ENCODE data around the gene CACNA1C. TPM values are rescaled to one million over a fixed set of nuclear protein-coding genes. Genes with fewer than 3 reads are reported as not detected.

The CACNA1C gene
- total RNA-seq, 1 experiment from 2014 or later: 1.1 TPM

DNA sequence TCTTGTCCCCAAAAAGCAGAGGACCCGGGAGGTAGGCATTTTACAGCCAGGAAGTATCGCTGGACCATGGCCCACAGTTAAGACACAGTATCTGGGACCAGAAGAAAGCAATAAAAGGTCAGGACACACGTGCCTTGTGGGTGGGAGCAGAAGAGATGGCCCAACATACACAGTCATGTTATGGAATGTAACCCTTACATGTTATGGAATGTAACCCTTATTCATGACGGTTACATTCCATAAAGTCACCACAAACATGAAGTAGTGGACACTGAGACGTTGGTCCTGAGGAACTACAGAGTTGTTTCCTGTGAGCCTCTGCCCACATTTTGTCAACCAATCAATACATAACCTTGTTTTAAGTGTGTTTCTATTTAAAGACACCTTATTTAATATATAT, 456.4 kb downstream of the CACNA1C start:
- H3K23me2 ChIP-seq (ENCODE audit: insufficient read length, low read depth, low read length, poor library complexity, severe bottlenecking): no peaks in the 10 kb centered on the region
- no peak overlapping the region for H4K8ac ChIP-seq (replicated peaks; ENCODE audit: insufficient read length, low read depth, low read length)
- Mint-ChIP-seq H3K27me3 (ENCODE audit: low read depth) (no peaks in the 10 kb centered on the region; the same call in none of the 2 replicates), H3K4me3 (no peak overlapping the region), H3K27ac (no peak overlapping the region), H3K4me1 (peaks cover 9 to 18% of the 10 kb centered on the region in 2 experiments), H3K9me3 (no peaks in the 10 kb centered on the region), H3K36me3 (ENCODE audit: insufficient read depth in 1 of 3, low read depth in 3 of 3) (no peaks in the 10 kb centered on the region)
- H3K9ac ChIP-seq (ENCODE audit: extremely low read depth, insufficient read length, low read length): no peak overlapping the region
- no peak overlapping the region for H3K4ac ChIP-seq (ENCODE audit: low read depth, low read length)
- H4K5ac ChIP-seq (ENCODE audit: insufficient read length, low read depth, low read length): no peak overlapping the region
- H2AK5ac ChIP-seq (ENCODE audit: insufficient read length, low read length): no peak overlapping the region
- H4K91ac ChIP-seq (ENCODE audit: insufficient read length, low read depth, low read length): no peak overlapping the region
- H3K27ac ChIP-seq (ENCODE audit: insufficient read length, low read depth, low read length): no peak overlapping the region
- H3K79me2 ChIP-seq (ENCODE audit: insufficient read depth, low read length): no peaks in the 10 kb centered on the region
- TF ChIP-seq, protein P1, sequence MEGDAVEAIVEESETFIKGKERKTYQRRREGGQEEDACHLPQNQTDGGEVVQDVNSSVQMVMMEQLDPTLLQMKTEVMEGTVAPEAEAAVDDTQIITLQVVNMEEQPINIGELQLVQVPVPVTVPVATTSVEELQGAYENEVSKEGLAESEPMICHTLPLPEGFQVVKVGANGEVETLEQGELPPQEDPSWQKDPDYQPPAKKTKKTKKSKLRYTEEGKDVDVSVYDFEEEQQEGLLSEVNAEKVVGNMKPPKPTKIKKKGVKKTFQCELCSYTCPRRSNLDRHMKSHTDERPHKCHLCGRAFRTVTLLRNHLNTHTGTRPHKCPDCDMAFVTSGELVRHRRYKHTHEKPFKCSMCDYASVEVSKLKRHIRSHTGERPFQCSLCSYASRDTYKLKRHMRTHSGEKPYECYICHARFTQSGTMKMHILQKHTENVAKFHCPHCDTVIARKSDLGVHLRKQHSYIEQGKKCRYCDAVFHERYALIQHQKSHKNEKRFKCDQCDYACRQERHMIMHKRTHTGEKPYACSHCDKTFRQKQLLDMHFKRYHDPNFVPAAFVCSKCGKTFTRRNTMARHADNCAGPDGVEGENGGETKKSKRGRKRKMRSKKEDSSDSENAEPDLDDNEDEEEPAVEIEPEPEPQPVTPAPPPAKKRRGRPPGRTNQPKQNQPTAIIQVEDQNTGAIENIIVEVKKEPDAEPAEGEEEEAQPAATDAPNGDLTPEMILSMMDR (conservative IDR thresholded peaks at IDR 0.05): no peak
- H3K14ac ChIP-seq (ENCODE audit: insufficient read depth, low read length): no peak overlapping the region
- no peaks in the 10 kb centered on the region for H3K4me1 ChIP-seq (ENCODE audit: insufficient read depth, low read length)
- H3K9me3 ChIP-seq (ENCODE audit: control insufficient read depth, low read depth, low read length): no peaks in the 10 kb centered on the region
- H2BK12ac ChIP-seq (ENCODE audit: insufficient read length, low read depth, low read length): no peak overlapping the region
- no peak overlapping the region for H3T11ph ChIP-seq (ENCODE audit: low read length)
- DNase-seq: no peak
- no CpG with 5 or more reads among the region's 5 CpGs for WGBS (ENCODE audit: extremely low coverage, insufficient read length, low lambda C conversion rate)
- no peak overlapping the region for H2BK120ac ChIP-seq (ENCODE audit: low read depth, low read length, poor library complexity, severe bottlenecking)
- no peak overlapping the region for H3K18ac ChIP-seq (ENCODE audit: insufficient read length, low read depth, low read length)
- no peak overlapping the region for H3K56ac ChIP-seq (ENCODE audit: insufficient read length, low read depth, low read length)
- no peak overlapping the region for H3K23ac ChIP-seq (ENCODE audit: insufficient read length, low read depth, low read length)
- H3K79me1 ChIP-seq (ENCODE audit: insufficient read depth, low read depth, low read length, poor library complexity, severe bottlenecking): no peaks in the 10 kb centered on the region
- H3K4me2 ChIP-seq (ENCODE audit: insufficient read depth, insufficient read length, low read length): no peak overlapping the region
- no peak overlapping the region for H2BK15ac ChIP-seq (ENCODE audit: low read depth, low read length)
- H3K27me3 ChIP-seq (ENCODE audit: insufficient read depth, low read length): no peaks in the 10 kb centered on the region
- H2AFZ ChIP-seq (ENCODE audit: low read length): no peak overlapping the region
- H2BK5ac ChIP-seq (ENCODE audit: insufficient read length, low read length): no peak overlapping the region
- no peaks in the 10 kb centered on the region for H4K20me1 ChIP-seq (ENCODE audit: control insufficient read depth, insufficient read depth, insufficient read length)
- H2BK20ac ChIP-seq (ENCODE audit: low read depth, low read length, poor library complexity, severe bottlenecking): no peak overlapping the region

All from H9 (cell line).